HEK293 (cell line): ENCODE results near the gene TADA2B.

Source experiments
- CTCF ChIP-seq: fragments of 450-650 bp; formaldehyde crosslinking; IDR thresholded peaks from 2 replicates; pipeline ENCODE4 v1.5.1; 2016; ENCODE audit warnings: missing biosample characterization, missing genetic modification characterization
- PBX3 ChIP-seq: sonication (generic); formaldehyde crosslinking; IDR thresholded peaks from 2 replicates; pipeline ENCODE4 v1.8.1; 2022; ENCODE audit warnings: mild to moderate bottlenecking, moderate library complexity, missing genetic modification reagents
- ZBTB21 ChIP-seq: fragments of 450-650 bp; formaldehyde crosslinking; IDR thresholded peaks from 2 replicates; pipeline ENCODE4 v1.5.1; 2017; ENCODE audit warnings: missing biosample characterization, missing genetic modification characterization
- ZNF211 ChIP-seq: fragments of 450-650 bp; formaldehyde crosslinking; IDR thresholded peaks from 2 replicates; pipeline ENCODE4 v1.5.1; 2016; ENCODE audit warnings: low read depth, missing biosample characterization, missing genetic modification characterization
- ZNF350 ChIP-seq: fragments of 450-650 bp; formaldehyde crosslinking; IDR thresholded peaks from 2 replicates; pipeline ENCODE4 v1.5.0; 2017; ENCODE audit warnings: missing biosample characterization, mild to moderate bottlenecking, missing genetic modification characterization

DNA sequence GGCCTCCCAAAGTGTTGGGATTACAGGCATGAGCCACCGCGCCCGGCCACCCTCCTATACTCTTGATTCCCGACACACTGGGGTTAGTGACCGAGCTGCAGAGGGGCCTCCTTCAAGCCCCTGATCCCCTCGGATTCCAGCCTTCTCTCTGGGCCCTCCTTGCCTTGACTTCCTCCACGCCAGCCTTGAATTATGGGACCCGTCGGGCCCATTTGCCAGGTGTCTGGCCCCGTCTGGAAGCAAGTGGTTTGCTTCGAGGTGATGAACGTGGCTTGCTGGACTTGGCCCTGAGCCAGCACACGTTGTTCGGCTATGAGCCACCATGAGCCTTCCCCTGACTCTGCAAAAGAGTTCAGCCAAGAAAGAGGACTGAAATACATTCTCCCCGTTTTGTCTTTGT lies 62.1 kb downstream of the TADA2B start:
- no peak for TF ChIP-seq CTCF (tag by site-specific recombination)
- TF ChIP-seq ZNF211 (tag by site-specific recombination): no peak
- TF ChIP-seq ZBTB21 (tag by site-specific recombination): no peak
- no peak for TF ChIP-seq PBX3 (CRISPR knock-in tag)
- no peak for TF ChIP-seq ZNF350 (tag by site-specific recombination)
